ENCODE measurements around the gene SLCO1A2. TPM values are rescaled to one million over a fixed set of nuclear protein-coding genes. Genes with fewer than 3 reads are reported as not detected.

The SLCO1A2 gene
- total RNA-seq, 2 experiments from 2014 or later = not detected

DNA sequence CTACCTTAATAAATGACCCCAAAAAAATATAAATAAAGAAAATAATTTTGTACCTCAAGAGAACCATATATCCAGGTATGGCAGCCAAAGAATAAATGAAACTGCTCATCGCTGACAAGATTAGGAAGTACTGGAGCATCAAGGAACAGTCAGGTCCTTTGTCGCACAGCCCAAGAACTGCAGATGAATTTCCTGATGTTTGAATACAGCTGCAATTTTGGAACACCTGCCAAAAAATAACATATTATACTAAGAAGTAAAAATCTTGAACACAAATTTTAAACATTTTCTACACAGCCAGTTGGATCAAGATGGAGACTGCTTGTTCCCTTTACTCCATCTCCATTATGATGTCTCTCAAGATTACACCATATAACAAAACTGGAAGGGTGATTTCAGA is 42.6 kb downstream of the SLCO1A2 start:
- Mint-ChIP-seq H3K9me3 (no peaks in the 10 kb centered on the region), H3K4me3 (no peak overlapping the region), H3K4me1 (ENCODE audit: low read depth) (no peaks in the 10 kb centered on the region), H3K36me3 (ENCODE audit: low read depth) (no peaks in the 10 kb centered on the region), H3K27me3 (peaks cover 2% of the 10 kb centered on the region), H3K27ac (no peak overlapping the region)
- DNase-seq (no peak), ATAC-seq (no peak)
- intact Hi-C loops (cut with micrococcal nuclease) = loop anchor here (10.0 kb wide), 1 partner anchor 383 kb away; no protein-coding TSS in a partner anchor
- ChIA-PET CTCF (no interaction called here), POLR2A (no interaction called here)
- TF ChIP-seq CTCF (IDR thresholded peaks at IDR 0.05) = no peak

GRCh38 chr12:21289698-21290097 is 45.0 kb downstream of the SLCO1A2 start:
- no peak for TF ChIP-seq CTCF (IDR thresholded peaks at IDR 0.05)
- CTCF ChIA-PET = no interaction called here
- no peaks in the 10 kb centered on the region for H3K36me3 Mint-ChIP-seq (ENCODE audit: low read depth)
- no peaks in the 10 kb centered on the region for H3K9me3 Mint-ChIP-seq
- no peak overlapping the region for H3K27ac Mint-ChIP-seq
- no peaks in the 10 kb centered on the region for H3K27me3 Mint-ChIP-seq
- H3K4me3 Mint-ChIP-seq = no peak overlapping the region
- POLR2A ChIA-PET = no interaction called here
- no peaks in the 10 kb centered on the region for H3K4me1 Mint-ChIP-seq (ENCODE audit: low read depth)
- DNase-seq = no peak
- no peak for ATAC-seq
- intact Hi-C loops (cut with micrococcal nuclease) = loop anchor here (10.0 kb wide), 1 partner anchor 385 kb away; no protein-coding TSS in a partner anchor

DNA sequence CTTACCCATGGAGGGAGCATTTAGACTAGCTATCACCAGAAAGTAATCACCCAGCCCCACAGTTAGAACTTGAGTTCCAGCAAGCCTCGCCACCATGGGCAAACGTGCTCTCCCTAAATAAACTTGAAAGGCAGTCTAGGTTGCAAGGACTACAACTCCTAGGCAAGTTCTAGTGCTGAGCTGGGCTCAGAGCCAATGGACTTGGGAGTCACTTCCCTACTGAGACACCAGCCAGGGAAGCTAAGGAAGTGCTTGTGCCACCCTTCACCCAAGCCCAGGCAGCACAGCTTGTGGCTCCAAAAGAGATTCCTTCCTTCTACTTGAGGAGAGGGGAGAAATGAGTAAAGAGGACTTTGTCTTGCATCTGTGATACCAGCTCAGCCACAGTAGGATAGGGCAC is 57.9 kb downstream of the SLCO1A2 start:
- POLR2A ChIA-PET = no interaction called here
- peaks cover 4% of the 10 kb centered on the region for H3K27me3 Mint-ChIP-seq
- CTCF ChIA-PET = interaction anchor here (1.1 kb wide), 1 partner anchor 19 kb away, joined by 4 read pairs; no protein-coding TSS in a partner anchor

GRCh38 chr12:21265932-21266331 is 68.8 kb downstream of the SLCO1A2 start:
- ChIA-PET POLR2A (no interaction called here), CTCF (no interaction called here)
- Mint-ChIP-seq H3K4me3 (no peak overlapping the region), H3K9me3 (peaks cover 6% of the 10 kb centered on the region), H3K4me1 (ENCODE audit: low read depth) (no peaks in the 10 kb centered on the region), H3K27ac (no peak overlapping the region), H3K27me3 (peaks cover 8% of the 10 kb centered on the region), H3K36me3 (ENCODE audit: low read depth) (peaks cover 2% of the 10 kb centered on the region)
- TF ChIP-seq CTCF (IDR thresholded peaks at IDR 0.05) = no peak
- DNase-seq (no peak), ATAC-seq (no peak)
- intact Hi-C loops (cut with micrococcal nuclease) = no loop called here

More for the DNA sequence above, 57.9 kb downstream of the SLCO1A2 start:
- TF ChIP-seq CTCF (IDR thresholded peaks at IDR 0.05) = no peak
- DNase-seq (no peak), ATAC-seq (no peak)
- Mint-ChIP-seq H3K4me3 (no peak overlapping the region), H3K36me3 (ENCODE audit: low read depth) (no peaks in the 10 kb centered on the region), H3K9me3 (no peaks in the 10 kb centered on the region), H3K4me1 (ENCODE audit: low read depth) (no peaks in the 10 kb centered on the region), H3K27ac (no peak overlapping the region)
- intact Hi-C loops (cut with micrococcal nuclease) = no loop called here

- H3K9me3 Mint-ChIP-seq = peaks cover 6% of the 10 kb centered on the region
- no peak for TF ChIP-seq CTCF (IDR thresholded peaks at IDR 0.05)
- H3K27me3 Mint-ChIP-seq = peaks cover 6% of the 10 kb centered on the region
- POLR2A ChIA-PET = no interaction called here
- DNase-seq (no peak), ATAC-seq (no peak)
- intact Hi-C loops (cut with micrococcal nuclease) = no loop called here
- no peaks in the 10 kb centered on the region for H3K4me1 Mint-ChIP-seq (ENCODE audit: low read depth)
- peaks cover 2% of the 10 kb centered on the region for H3K36me3 Mint-ChIP-seq (ENCODE audit: low read depth)
- CTCF ChIA-PET = no interaction called here
- no peak overlapping the region for H3K27ac Mint-ChIP-seq
- H3K4me3 Mint-ChIP-seq = no peak overlapping the region
Measured at GRCh38 chr12:21264232-21264631, 70.5 kb downstream of the SLCO1A2 start.
